Gastroesophageal sphincter (tissue), 3 donors: ENCODE data around the gene FA2H.

Experiments used
- CTCF ChIP-seq, 4 experiments: fragments of 200-600 bp in 2 of 4; fragments of 450-650 bp in 2 of 4; sonication (generic) in 1 of 4; IDR thresholded peaks; one replicate each; pipeline ENCODE4 v1.5.1; 2017 to 2019; ENCODE audit warnings: antibody characterized with exemption in 4 of 4, mild to moderate bottlenecking in 2 of 4, moderate library complexity in 2 of 4
- EP300 ChIP-seq: sonication (generic); formaldehyde crosslinking; IDR thresholded peaks from one replicate; pipeline ENCODE4 v1.6.1; 2017; ENCODE audit warnings: antibody characterized with exemption, mild to moderate bottlenecking
- POLR2A ChIP-seq, 2 donors: fragments of 450-650 bp; IDR thresholded peaks; one replicate each; pipeline ENCODE4 v1.6.1; 2017; ENCODE audit warnings: antibody characterized with exemption in 2 of 2, mild to moderate bottlenecking in 2 of 2, moderate library complexity in 1 of 2

- no peak for TF ChIP-seq EP300
- no peak for TF ChIP-seq CTCF (IDR thresholded peaks at IDR 0.05)
- no peak for TF ChIP-seq POLR2A (IDR thresholded peaks at IDR 0.05)
Observed at GRCh38 chr16:74793571-74793970, 19.0 kb upstream of the FA2H start.
